Measurements from ENCODE around the gene LMBRD1. TPM values are rescaled to one million over a fixed set of nuclear protein-coding genes. Genes with fewer than 3 reads are reported as not detected.
"Not testable (repeated sequence)": the region's sequence is repeated elsewhere in the genome, so short reads cannot be mapped to it uniquely, and the experiment has no call there.

The LMBRD1 gene
- total and polyA plus RNA-seq, 3 experiments from 2014 or later = 16.2 to 45.5 (median 17.3) TPM

DNA sequence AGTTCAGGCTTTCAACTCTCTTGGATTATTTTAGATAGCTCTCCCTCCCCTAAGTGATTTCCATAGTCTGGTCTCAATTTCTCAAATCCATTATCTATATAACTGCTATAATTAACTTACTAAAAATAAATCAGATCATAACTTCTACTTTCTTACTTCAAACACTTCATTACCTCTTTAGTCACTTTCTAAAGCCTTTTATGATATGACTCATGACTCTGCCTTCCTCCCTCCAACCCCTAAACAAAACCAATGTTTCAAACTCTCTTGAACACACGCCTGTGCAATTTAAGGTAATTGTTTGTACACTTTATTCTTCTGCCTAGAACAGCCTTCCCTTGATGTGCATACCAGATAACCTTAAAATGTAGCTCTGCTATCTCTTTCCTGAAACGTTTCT lies 100.5 kb downstream of the LMBRD1 start:
- no peak overlapping the region for H3K4me3 Mint-ChIP-seq
- peaks cover 17 to 56% (median 21%) of the 10 kb centered on the region in 3 donors for H3K36me3 Mint-ChIP-seq
- peaks cover 0 to 13% (median 4%) of the 10 kb centered on the region in 3 donors for H3K4me1 Mint-ChIP-seq
- no peak overlapping the region for H3K27ac Mint-ChIP-seq
- no peak for DNase-seq
- no peaks in the 10 kb centered on the region for H3K27me3 Mint-ChIP-seq
- no peak overlapping the region for H3K4me3 ChIP-seq (ENCODE audit: low read length)
- H3K9me3 ChIP-seq (ENCODE audit: low read length) = no peaks in the 10 kb centered on the region
- no peaks in the 10 kb centered on the region for H3K4me1 ChIP-seq (ENCODE audit: insufficient read depth, low read length)
- peaks cover 5% of the 10 kb centered on the region for H3K36me3 ChIP-seq (ENCODE audit: insufficient read depth, low read length)
- POLR2A ChIA-PET = no interaction called here
- no peaks in the 10 kb centered on the region for H3K27me3 ChIP-seq (ENCODE audit: insufficient read depth, low read length, poor library complexity, severe bottlenecking)
- no peak overlapping the region for H3K27ac ChIP-seq (ENCODE audit: low read depth, low read length)
- H3K9me3 Mint-ChIP-seq = no peaks in the 10 kb centered on the region
- CTCF ChIA-PET = no interaction called here

DNA sequence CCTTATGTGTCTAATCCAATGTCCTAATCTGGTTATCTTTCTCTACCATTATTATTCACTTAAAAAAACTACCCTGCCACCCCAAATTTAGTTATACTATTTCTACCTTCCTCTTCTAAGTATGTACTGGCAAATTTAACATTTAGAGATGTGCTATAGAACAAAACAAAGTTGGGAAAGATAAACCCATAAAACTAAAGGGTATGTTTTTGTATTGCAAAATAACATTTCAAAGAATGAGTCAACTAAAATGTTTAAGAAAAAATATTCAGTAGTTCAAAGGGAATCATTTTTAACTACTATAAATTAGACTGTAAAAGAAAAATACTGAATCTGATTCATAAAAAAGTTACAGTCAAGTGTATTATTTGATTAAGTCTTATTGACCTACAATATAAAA lies 103.0 kb downstream of the LMBRD1 start:
- H3K36me3 ChIP-seq (ENCODE audit: insufficient read depth, low read length) = peaks cover 5% of the 10 kb centered on the region

DNA sequence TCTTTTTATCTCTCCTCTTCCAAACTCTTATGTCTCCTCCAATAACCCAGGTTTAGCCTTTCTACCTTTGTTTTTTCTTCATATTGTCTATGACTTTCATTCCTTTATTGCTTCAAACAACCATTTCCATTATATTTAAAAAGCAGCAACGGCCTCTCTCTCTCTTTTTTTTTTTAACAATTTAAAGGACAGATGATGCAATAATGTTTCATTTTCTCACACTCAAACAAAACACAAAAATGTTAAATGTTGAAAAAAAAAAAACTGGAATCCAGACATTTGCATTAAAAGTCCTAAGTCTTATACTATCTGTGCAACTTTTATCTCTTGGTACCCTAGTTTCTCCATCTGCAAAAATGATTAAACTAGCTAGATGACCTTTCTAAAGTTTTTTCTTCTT lies 105.8 kb downstream of the LMBRD1 start:
- H3K9me3 ChIP-seq (ENCODE audit: low read length) = no peaks in the 10 kb centered on the region
- POLR2A ChIA-PET = no interaction called here
- H3K4me1 ChIP-seq (ENCODE audit: insufficient read depth, low read length) = no peaks in the 10 kb centered on the region
- Mint-ChIP-seq H3K27me3 (no peaks in the 10 kb centered on the region), H3K9me3 (no peaks in the 10 kb centered on the region), H3K4me3 (no peak overlapping the region), H3K36me3 (peaks cover 7 to 45% (median 17%) of the 10 kb centered on the region in 3 donors), H3K27ac (no peak overlapping the region), H3K4me1 (peaks cover 5 to 16% (median 14%) of the 10 kb centered on the region in 3 donors)
- H3K27me3 ChIP-seq (ENCODE audit: insufficient read depth, low read length, poor library complexity, severe bottlenecking) = no peaks in the 10 kb centered on the region
- CTCF ChIA-PET = no interaction called here
- no peak overlapping the region for H3K4me3 ChIP-seq (ENCODE audit: low read length)
- no peak for DNase-seq
- peaks cover 3% of the 10 kb centered on the region for H3K36me3 ChIP-seq (ENCODE audit: insufficient read depth, low read length)
- H3K27ac ChIP-seq (ENCODE audit: low read depth, low read length) = no peak overlapping the region

More for the DNA sequence above, 103.0 kb downstream of the LMBRD1 start:
- H3K4me1 ChIP-seq (ENCODE audit: insufficient read depth, low read length) = no peaks in the 10 kb centered on the region
- ChIA-PET CTCF (no interaction called here), POLR2A (no interaction called here)
- H3K36me3 Mint-ChIP-seq = peaks cover 22 to 56% (median 25%) of the 10 kb centered on the region in 3 donors
- H3K27ac ChIP-seq (ENCODE audit: low read depth, low read length) = no peak overlapping the region
- H3K27me3 Mint-ChIP-seq = no peaks in the 10 kb centered on the region
- DNase-seq = no peak
- peaks cover 5 to 15% (median 11%) of the 10 kb centered on the region in 3 donors for H3K4me1 Mint-ChIP-seq
- H3K4me3 Mint-ChIP-seq = no peak overlapping the region
- H3K27ac Mint-ChIP-seq = no peak overlapping the region
- H3K9me3 Mint-ChIP-seq = no peaks in the 10 kb centered on the region
- no peaks in the 10 kb centered on the region for H3K9me3 ChIP-seq (ENCODE audit: low read length)
- no peaks in the 10 kb centered on the region for H3K27me3 ChIP-seq (ENCODE audit: insufficient read depth, low read length, poor library complexity, severe bottlenecking)
- no peak overlapping the region for H3K4me3 ChIP-seq (ENCODE audit: low read length)

DNA sequence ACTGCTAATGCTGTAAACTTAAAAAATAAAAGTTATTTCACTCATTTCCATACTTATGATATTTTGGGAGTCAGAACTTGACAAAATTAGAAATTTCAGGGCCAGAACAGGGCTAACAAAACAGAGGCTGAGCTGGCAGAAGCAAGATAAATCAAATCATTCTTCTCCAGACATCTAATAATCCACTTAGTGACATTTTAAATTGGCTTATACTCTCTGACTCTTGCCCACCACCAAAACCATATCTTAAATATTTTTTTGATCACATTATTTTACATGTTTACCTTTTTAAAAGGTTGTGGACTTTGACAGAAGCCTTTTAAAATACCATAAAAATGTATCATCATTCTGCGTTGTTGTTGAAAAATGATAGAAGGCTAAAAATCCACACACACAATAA lies 116.5 kb downstream of the LMBRD1 start:
- Histone ChIP-seq H3K4me1 (ENCODE audit: insufficient read depth, low read length) (no peaks in the 10 kb centered on the region), H3K9me3 (ENCODE audit: low read length) (no peaks in the 10 kb centered on the region), H3K27me3 (ENCODE audit: insufficient read depth, low read length, poor library complexity, severe bottlenecking) (no peaks in the 10 kb centered on the region), H3K27ac (ENCODE audit: low read depth, low read length) (no peak overlapping the region), H3K4me3 (ENCODE audit: low read length) (no peak overlapping the region), H3K36me3 (ENCODE audit: insufficient read depth, low read length) (peaks cover 14% of the 10 kb centered on the region)
- Mint-ChIP-seq H3K27me3 (no peaks in the 10 kb centered on the region), H3K4me1 (peaks cover 13 to 24% (median 18%) of the 10 kb centered on the region in 3 donors), H3K9me3 (no peaks in the 10 kb centered on the region), H3K36me3 (peaks cover 0 to 41% (median 23%) of the 10 kb centered on the region in 3 donors), H3K4me3 (no peak overlapping the region), H3K27ac (no peak overlapping the region)
- DNase-seq = no peak
- ChIA-PET POLR2A (no interaction called here), CTCF (no interaction called here)

DNA sequence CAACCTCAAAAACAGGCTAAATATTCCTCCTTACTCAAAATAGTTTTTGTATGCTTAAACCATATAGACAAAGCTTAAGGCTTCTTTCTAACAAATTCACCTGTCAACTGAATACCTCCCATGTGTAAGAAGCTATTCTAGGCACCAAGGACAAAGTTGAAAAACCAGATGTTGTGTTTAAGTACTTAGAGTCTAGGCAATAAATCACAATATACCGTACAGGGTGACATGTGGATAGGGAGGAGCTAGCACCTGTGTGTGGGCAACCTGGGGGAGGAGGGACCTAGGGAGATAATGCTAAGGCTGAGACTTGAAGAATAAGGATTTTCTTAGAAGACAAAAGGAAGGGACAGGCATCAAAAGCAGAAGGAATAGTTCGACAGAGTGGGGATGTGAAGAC lies 123.5 kb downstream of the LMBRD1 start:
- Mint-ChIP-seq H3K27ac (peak overlapping the region in 2 of 8 donors; percentile 24 to 39), H3K36me3 (peaks cover 15 to 63% (median 38%) of the 10 kb centered on the region in 3 donors), H3K9me3 (no peaks in the 10 kb centered on the region), H3K27me3 (peaks cover 0 to 1% of the 10 kb centered on the region in 2 donors), H3K4me1 (no peaks in the 10 kb centered on the region), H3K4me3 (no peak overlapping the region)
- DNase-seq = no peak
- ChIA-PET POLR2A (no interaction called here), CTCF (no interaction called here)
- peaks cover 14% of the 10 kb centered on the region for H3K36me3 ChIP-seq (ENCODE audit: insufficient read depth, low read length)
- H3K4me1 ChIP-seq (ENCODE audit: insufficient read depth, low read length) = no peaks in the 10 kb centered on the region
- no peak overlapping the region for H3K27ac ChIP-seq (ENCODE audit: low read depth, low read length)
- no peaks in the 10 kb centered on the region for H3K9me3 ChIP-seq (ENCODE audit: low read length)
- H3K4me3 ChIP-seq (ENCODE audit: low read length) = no peak overlapping the region
- H3K27me3 ChIP-seq (ENCODE audit: insufficient read depth, low read length, poor library complexity, severe bottlenecking) = no peaks in the 10 kb centered on the region

DNA sequence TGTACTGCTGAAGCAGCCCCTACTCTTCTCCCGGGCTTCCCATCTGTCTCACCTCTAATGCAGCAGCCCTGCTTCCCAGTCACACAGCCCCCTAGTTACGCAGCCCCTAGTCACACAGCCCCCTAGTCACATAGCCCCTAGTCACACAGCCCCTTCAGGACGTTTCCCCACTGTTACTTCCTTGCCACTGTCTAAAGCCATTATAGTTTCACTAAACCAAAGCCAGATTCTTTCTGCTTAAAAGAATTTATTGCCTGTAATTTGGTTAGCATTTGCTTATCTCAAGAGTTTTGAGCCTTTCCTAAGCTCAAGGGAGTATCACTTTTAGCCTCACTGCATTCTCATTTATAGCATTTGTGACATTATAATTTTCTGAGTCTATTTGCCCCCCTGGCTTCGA lies 127.9 kb downstream of the LMBRD1 start:
- Mint-ChIP-seq H3K4me3 (no peak overlapping the region), H3K27ac (peak overlapping the region in 2 of 8 donors; percentile 1 to 44), H3K4me1 (no peaks in the 10 kb centered on the region), H3K9me3 (no peaks in the 10 kb centered on the region), H3K36me3 (peaks cover 11 to 29% (median 16%) of the 10 kb centered on the region in 3 donors), H3K27me3 (peaks cover 1 to 4% of the 10 kb centered on the region in 2 donors)
- H3K4me1 ChIP-seq (ENCODE audit: insufficient read depth, low read length) = no peaks in the 10 kb centered on the region
- H3K27ac ChIP-seq (ENCODE audit: low read depth, low read length) = no peak overlapping the region
- CTCF ChIA-PET = interaction anchor here (0.8 kb wide), 1 partner anchor 13 kb away, joined by 3 read pairs; no protein-coding TSS in a partner anchor
- H3K4me3 ChIP-seq (ENCODE audit: low read length) = no peak overlapping the region
- H3K27me3 ChIP-seq (ENCODE audit: insufficient read depth, low read length, poor library complexity, severe bottlenecking) = no peaks in the 10 kb centered on the region
- POLR2A ChIA-PET = no interaction called here
- H3K9me3 ChIP-seq (ENCODE audit: low read length) = no peaks in the 10 kb centered on the region
- no peaks in the 10 kb centered on the region for H3K36me3 ChIP-seq (ENCODE audit: insufficient read depth, low read length)
- no peak for DNase-seq

DNA sequence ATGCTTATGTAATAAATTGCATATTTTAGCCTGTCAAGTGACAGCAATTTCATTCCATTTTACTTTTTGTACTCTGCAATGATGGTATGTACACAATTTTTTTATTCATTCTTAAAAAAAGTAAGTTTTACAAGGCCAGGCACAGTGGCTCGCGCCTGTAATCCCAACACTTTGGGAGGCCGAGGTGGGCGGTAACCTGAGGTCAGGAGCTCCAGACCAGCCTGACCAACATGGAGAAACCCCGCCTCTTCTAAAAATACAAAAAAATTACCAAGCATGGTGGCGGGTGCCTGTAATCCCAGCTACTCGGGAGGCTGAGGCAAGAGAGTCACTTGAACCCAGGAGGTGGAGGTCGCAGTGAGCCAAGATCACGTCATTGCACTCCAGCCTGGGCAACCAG lies 130.0 kb downstream of the LMBRD1 start:
- H3K9me3 ChIP-seq (ENCODE audit: low read length); H3K27me3 Mint-ChIP-seq; H3K9me3 Mint-ChIP-seq; H3K36me3 ChIP-seq (ENCODE audit: insufficient read depth, low read length); H3K27me3 ChIP-seq (ENCODE audit: insufficient read depth, low read length, poor library complexity, severe bottlenecking); H3K4me3 ChIP-seq (ENCODE audit: low read length); H3K27ac ChIP-seq (ENCODE audit: low read depth, low read length); H3K4me3 Mint-ChIP-seq; POLR2A ChIA-PET; H3K4me1 ChIP-seq (ENCODE audit: insufficient read depth, low read length); CTCF ChIA-PET; DNase-seq; H3K4me1 Mint-ChIP-seq: not testable (repeated sequence)
- Mint-ChIP-seq H3K27ac (peak overlapping the region in 1 of 8 donors; percentile 12), H3K36me3 (peaks cover 0 to 11% (median 8%) of the 10 kb centered on the region in 3 donors)

DNA sequence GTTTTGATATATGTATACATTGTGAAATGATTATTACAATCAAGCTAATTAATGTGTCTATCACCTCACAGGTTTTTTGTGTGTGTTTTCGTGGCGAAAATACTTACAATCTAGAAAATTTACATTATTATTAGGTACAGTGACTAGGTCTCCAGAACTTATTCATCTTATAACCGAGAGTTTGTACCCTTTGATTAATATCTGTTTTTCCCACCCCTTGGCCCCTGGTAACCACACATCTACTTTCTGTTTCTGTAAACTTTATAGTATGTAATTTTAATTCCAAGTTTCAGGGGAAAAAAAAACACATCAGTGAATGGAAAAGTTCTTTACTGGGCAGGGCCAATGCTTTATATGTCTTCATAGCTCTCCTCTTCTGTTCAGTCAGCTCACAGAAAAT lies 131.4 kb downstream of the LMBRD1 start:
- peaks cover 0 to 12% of the 10 kb centered on the region in 2 donors for H3K27me3 Mint-ChIP-seq
- H3K27ac ChIP-seq (ENCODE audit: low read depth, low read length) = no peak overlapping the region
- no peaks in the 10 kb centered on the region for H3K9me3 Mint-ChIP-seq
- H3K4me3 Mint-ChIP-seq = no peak overlapping the region
- H3K4me3 ChIP-seq (ENCODE audit: low read length) = no peak overlapping the region
- peaks cover 0 to 4% (median 2%) of the 10 kb centered on the region in 3 donors for H3K36me3 Mint-ChIP-seq
- no peak overlapping the region for H3K27ac Mint-ChIP-seq
- no peaks in the 10 kb centered on the region for H3K4me1 ChIP-seq (ENCODE audit: insufficient read depth, low read length)
- CTCF ChIA-PET = no interaction called here
- no peaks in the 10 kb centered on the region for H3K4me1 Mint-ChIP-seq
- H3K9me3 ChIP-seq (ENCODE audit: low read length) = no peaks in the 10 kb centered on the region
- DNase-seq = no peak
- H3K27me3 ChIP-seq (ENCODE audit: insufficient read depth, low read length, poor library complexity, severe bottlenecking) = no peaks in the 10 kb centered on the region
- H3K36me3 ChIP-seq (ENCODE audit: insufficient read depth, low read length) = no peaks in the 10 kb centered on the region
- POLR2A ChIA-PET = interaction anchor here (1.0 kb wide), 1 partner anchor 131 kb away, joined by 3 read pairs; no protein-coding TSS in a partner anchor
